Nephron progenitor cell (in vitro differentiated cells): ENCODE measurements around the gene BEST1.

Experiments used
- DNase-seq: peaks from one replicate; pipeline ENCODE4 v3.0.0; 2021
- H3K27ac Mint-ChIP-seq: 2 replicates; pipeline ENCODE4 v1.8.0; 2021; ENCODE audit warnings: mild to moderate bottlenecking, moderate library complexity, mixed read lengths
- H3K27me3 Mint-ChIP-seq: 2 replicates; pipeline ENCODE4 v1.8.0; 2021; ENCODE audit warnings: mild to moderate bottlenecking, low read depth, mixed read lengths; ENCODE audit not compliant: poor library complexity
- H3K36me3 Mint-ChIP-seq: 2 replicates; pipeline ENCODE4 v1.8.0; 2021; ENCODE audit warnings: low read depth, mixed read lengths
- H3K4me1 Mint-ChIP-seq: 2 replicates; pipeline ENCODE4 v1.8.0; 2021; ENCODE audit warnings: mixed read lengths
- H3K4me3 Mint-ChIP-seq: 2 replicates; pipeline ENCODE4 v1.8.0; 2021; ENCODE audit warnings: mild to moderate bottlenecking, moderate library complexity, mixed read lengths
- H3K9me3 Mint-ChIP-seq: 2 replicates; pipeline ENCODE4 v1.8.0; 2021; ENCODE audit warnings: mild to moderate bottlenecking, moderate library complexity, mixed read lengths
- TF ChIP-seq, protein P1 (sequence below): fragments of 200-600 bp; sonication (generic); IDR thresholded peaks from 2 replicates; pipeline ENCODE4 v1.5.0; 2021; ENCODE audit warnings: antibody characterized with exemption

The BEST1 gene

GRCh38 chr11:61974766-61975631 lies 24.8 kb downstream of the BEST1 start:
- no peaks in the 10 kb centered on the region for H3K36me3 Mint-ChIP-seq
- peaks cover 9% of the 10 kb centered on the region for H3K27me3 Mint-ChIP-seq
- H3K4me1 Mint-ChIP-seq, result peaks cover 63% of the 10 kb centered on the region
- peak overlapping the region; percentile 23 for H3K27ac Mint-ChIP-seq
- TF ChIP-seq, protein P1, sequence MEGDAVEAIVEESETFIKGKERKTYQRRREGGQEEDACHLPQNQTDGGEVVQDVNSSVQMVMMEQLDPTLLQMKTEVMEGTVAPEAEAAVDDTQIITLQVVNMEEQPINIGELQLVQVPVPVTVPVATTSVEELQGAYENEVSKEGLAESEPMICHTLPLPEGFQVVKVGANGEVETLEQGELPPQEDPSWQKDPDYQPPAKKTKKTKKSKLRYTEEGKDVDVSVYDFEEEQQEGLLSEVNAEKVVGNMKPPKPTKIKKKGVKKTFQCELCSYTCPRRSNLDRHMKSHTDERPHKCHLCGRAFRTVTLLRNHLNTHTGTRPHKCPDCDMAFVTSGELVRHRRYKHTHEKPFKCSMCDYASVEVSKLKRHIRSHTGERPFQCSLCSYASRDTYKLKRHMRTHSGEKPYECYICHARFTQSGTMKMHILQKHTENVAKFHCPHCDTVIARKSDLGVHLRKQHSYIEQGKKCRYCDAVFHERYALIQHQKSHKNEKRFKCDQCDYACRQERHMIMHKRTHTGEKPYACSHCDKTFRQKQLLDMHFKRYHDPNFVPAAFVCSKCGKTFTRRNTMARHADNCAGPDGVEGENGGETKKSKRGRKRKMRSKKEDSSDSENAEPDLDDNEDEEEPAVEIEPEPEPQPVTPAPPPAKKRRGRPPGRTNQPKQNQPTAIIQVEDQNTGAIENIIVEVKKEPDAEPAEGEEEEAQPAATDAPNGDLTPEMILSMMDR, result no peak
- no peak overlapping the region for H3K4me3 Mint-ChIP-seq
- DNase-seq, result no peak
- H3K9me3 Mint-ChIP-seq, result no peaks in the 10 kb centered on the region

DNA sequence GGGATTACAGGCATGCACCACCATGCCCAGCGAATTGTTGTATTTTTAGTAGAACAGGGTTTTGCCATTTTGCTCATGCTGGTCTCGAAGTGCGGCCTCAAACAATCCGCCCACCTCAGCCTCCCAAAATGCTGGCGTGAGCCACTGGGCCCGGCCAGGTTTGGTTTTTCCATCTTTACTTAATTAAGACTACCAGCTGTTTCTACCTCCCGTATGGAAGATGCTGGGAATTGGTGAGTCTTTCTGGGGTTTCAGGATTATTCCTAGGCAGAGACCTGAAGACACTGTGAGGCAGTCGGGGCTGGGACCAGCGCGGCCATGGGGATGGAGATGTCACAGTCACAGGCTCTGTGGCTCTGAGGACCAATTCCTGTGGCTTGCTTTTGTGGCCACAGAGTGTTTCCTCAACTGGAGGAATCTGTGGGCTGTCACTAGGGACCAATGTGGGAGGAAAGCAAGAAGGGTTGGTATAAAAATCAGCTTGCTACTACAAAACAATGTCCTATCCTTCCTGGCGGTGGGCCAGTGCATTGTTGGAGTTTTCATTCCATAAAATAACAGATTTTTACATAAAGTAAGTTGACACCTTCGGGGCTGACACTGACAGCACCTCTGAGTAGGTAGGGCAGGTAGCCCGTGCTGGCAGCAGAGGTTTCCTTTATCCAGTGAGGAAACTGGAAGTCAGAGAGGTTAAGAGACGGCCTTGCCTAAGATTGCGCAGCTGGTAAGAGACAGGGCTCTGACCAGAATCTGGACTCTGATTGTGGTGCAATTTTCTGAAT lies 25.7 kb downstream of the BEST1 start:
- Mint-ChIP-seq H3K27ac (no peak overlapping the region), H3K9me3 (no peaks in the 10 kb centered on the region), H3K27me3 (peaks cover 9% of the 10 kb centered on the region), H3K36me3 (no peaks in the 10 kb centered on the region), H3K4me1 (peaks cover 62% of the 10 kb centered on the region), H3K4me3 (no peak overlapping the region)
- TF ChIP-seq, protein P1, result no peak
- no peak for DNase-seq

DNA sequence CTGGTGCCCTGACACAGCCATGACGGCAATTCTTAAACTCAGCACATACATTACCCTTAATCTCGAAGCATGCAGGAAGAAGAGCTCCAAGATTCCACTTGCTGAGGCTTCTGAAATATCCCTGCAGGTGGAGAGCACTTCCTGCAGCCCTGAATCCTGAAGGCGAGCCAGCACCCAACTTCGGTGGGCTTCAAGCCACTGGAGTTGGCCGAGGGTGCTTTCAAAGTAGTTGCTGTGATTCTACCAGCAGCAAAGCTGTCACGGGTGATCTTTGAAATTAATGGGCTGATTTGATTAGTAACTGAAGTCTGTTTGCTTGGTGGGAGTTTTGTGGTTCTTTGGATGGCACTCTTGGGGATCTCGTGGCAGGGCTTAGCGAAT lies 26.3 kb downstream of the BEST1 start:
- DNase-seq, result no peak
- no peaks in the 10 kb centered on the region for H3K36me3 Mint-ChIP-seq
- TF ChIP-seq, protein P1, result no peak
- no peak overlapping the region for H3K27ac Mint-ChIP-seq
- no peak overlapping the region for H3K4me3 Mint-ChIP-seq
- peaks cover 62% of the 10 kb centered on the region for H3K4me1 Mint-ChIP-seq
- H3K27me3 Mint-ChIP-seq, result peaks cover 5% of the 10 kb centered on the region
- no peaks in the 10 kb centered on the region for H3K9me3 Mint-ChIP-seq

DNA sequence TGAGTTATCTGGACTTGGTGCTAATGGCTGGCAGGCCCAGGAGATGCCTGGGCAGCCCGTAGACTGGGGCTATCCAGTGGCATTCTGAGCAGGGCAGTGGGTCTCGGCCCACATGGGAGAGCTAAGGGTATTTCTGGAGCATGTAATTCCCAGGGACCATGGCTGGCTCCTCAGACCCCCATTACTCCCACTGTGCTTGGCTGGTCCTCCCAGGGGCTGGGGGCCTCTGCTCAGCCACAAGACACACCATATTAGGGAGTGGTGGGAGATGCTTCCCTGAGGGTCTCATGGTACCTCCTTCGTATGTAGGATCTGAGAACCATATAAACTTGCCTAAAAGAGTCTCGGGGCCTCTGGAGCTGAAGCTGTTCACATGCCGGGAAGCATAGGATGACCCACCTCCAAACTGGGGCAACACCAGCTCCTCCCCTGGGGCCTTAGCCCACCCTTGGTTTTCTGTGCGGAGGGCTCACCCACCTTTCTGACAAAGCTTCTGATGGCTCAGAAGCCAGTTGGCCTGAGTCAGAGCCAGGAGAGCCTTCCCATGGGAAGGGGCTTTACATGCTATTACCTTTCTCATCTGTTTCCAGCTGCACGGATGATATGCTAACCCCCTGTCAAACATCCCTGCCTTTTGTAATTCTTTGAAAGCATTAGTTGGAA lies 26.8 kb downstream of the BEST1 start:
- Mint-ChIP-seq H3K9me3 (no peaks in the 10 kb centered on the region), H3K27ac (peak overlapping the region; percentile 54), H3K4me3 (no peak overlapping the region), H3K27me3 (peaks cover 5% of the 10 kb centered on the region), H3K36me3 (no peaks in the 10 kb centered on the region), H3K4me1 (peaks cover 57% of the 10 kb centered on the region)
- no peak for DNase-seq
- TF ChIP-seq, protein P1, result no peak

DNA sequence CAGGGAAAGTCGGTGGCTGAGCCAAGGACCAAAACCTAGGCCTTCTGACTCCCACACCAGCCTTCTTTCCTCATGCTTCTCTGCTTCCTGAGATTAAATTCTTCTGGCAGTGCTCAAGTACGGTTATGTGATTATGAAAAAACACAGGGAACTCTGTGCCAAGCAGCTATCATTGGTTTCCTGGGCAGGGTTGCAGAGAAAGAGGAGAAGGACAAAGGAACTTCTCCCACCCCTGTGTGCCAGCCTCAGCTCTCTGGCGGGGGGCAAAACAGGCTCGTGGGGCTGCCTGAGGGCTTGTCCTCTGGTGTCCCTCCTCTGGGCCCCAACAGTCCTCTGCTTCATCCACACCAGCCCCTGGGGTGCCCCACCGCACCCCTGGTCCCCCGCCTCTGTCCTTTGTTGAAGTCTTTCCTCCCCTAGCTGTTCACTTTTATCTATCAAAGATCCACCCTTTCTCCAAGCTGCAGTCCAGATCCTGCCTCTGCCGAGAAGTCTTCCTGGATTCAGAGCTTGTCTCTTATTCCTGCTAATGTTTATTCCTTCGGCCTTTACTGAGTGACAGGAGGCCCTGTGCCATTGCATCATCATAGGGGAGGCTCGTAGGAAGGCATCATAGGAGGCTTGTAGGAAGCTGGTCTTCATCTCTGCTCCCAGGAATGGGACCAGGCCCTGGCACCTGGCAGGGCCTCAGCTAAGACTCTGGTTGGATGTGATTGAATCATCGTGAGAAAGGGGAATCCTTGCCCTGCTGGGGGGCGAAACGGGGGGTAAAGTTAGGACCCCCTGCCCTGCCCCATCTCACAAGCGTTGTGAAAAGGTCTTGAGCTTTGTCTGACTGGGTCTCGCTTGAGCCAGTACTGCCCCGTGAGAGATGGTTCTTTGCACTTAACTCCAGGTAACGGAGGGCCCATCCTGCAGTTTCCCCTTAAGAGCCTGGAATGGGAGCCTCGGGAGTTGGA lies 28.8 kb downstream of the BEST1 start:
- H3K4me1 Mint-ChIP-seq, result peaks cover 37% of the 10 kb centered on the region
- no peak for DNase-seq
- no peak overlapping the region for H3K27ac Mint-ChIP-seq
- no peaks in the 10 kb centered on the region for H3K9me3 Mint-ChIP-seq
- peaks cover 5% of the 10 kb centered on the region for H3K27me3 Mint-ChIP-seq
- H3K4me3 Mint-ChIP-seq, result no peak overlapping the region
- no peaks in the 10 kb centered on the region for H3K36me3 Mint-ChIP-seq
- TF ChIP-seq, protein P1, result no peak
